ENCODE measurements around the gene PLEKHA3.
"Not testable (repeated sequence)": the region's sequence is repeated elsewhere in the genome, so short reads cannot be mapped to it uniquely, and the experiment has no call there.

Gene PLEKHA3

GRCh38 chr2:178480227-178481181 lies at the start of gene PLEKHA3:
TSS of gene PLEKHA3 (plus strand) at chr2:178480457. CDS start at chr2:178480870, 413 bp downstream.
- H3K4me3 ChIP-seq (ENCODE audit: low read depth, low read length), result peak within 1 kb of the TSS; percentile 74

- no peak overlapping the region for H3K4me3 ChIP-seq (ENCODE audit: low read depth, low read length)
Observed at GRCh38 chr2:178436662-178437061, 43.6 kb upstream of the PLEKHA3 start.

- H3K4me3 ChIP-seq (ENCODE audit: low read depth, low read length), result no peak overlapping the region
Observed at GRCh38 chr2:178441426-178441825, 38.8 kb upstream of the PLEKHA3 start.

- no peak overlapping the region for H3K4me3 ChIP-seq (ENCODE audit: low read depth, low read length)
Observed at GRCh38 chr2:178448968-178449661, 31.1 kb upstream of the PLEKHA3 start.

- H3K4me3 ChIP-seq (ENCODE audit: low read depth, low read length), result peak overlapping the region; percentile 90
Observed at GRCh38 chr2:178449700-178450523, 30.3 kb upstream of the PLEKHA3 start.

GRCh38 chr2:178450524-178450773 lies 29.8 kb upstream of the PLEKHA3 start:
- peak overlapping the region; percentile 90 for H3K4me3 ChIP-seq (ENCODE audit: low read depth, low read length)

GRCh38 chr2:178450774-178451525 lies 29.3 kb upstream of the PLEKHA3 start, which contains the start of the genes PJVK and PRKRA:
TSS of gene PJVK (plus strand) at chr2:178451378. CDS start at chr2:178453410, 2,032 bp downstream.
TSS of gene PRKRA (minus strand) at chr2:178451175. CDS start at chr2:178451030, 145 bp downstream.
- peak within 1 kb of the TSS; percentile 90 for H3K4me3 ChIP-seq (ENCODE audit: low read depth, low read length)

GRCh38 chr2:178452334-178452733 lies 27.9 kb upstream of the PLEKHA3 start:
- H3K4me3 ChIP-seq (ENCODE audit: low read depth, low read length), result no peak overlapping the region

GRCh38 chr2:178452870-178453269 lies 27.4 kb upstream of the PLEKHA3 start:
- H3K4me3 ChIP-seq (ENCODE audit: low read depth, low read length), result no peak overlapping the region

GRCh38 chr2:178455947-178456346 lies 24.3 kb upstream of the PLEKHA3 start:
- no peak overlapping the region for H3K4me3 ChIP-seq (ENCODE audit: low read depth, low read length)

GRCh38 chr2:178457390-178457886 lies 22.8 kb upstream of the PLEKHA3 start:
- no peak overlapping the region for H3K4me3 ChIP-seq (ENCODE audit: low read depth, low read length)

- H3K4me3 ChIP-seq (ENCODE audit: low read depth, low read length), result no peak overlapping the region
Observed at GRCh38 chr2:178469219-178469849, 10.9 kb upstream of the PLEKHA3 start.

GRCh38 chr2:178471313-178471712 lies 8.9 kb upstream of the PLEKHA3 start:
- H3K4me3 ChIP-seq (ENCODE audit: low read depth, low read length), result not testable (repeated sequence)

GRCh38 chr2:178473373-178473772 lies 6.9 kb upstream of the PLEKHA3 start:
- H3K4me3 ChIP-seq (ENCODE audit: low read depth, low read length), result no peak overlapping the region

- no peak overlapping the region for H3K4me3 ChIP-seq (ENCODE audit: low read depth, low read length)
Observed at GRCh38 chr2:178473931-178474330, 6.3 kb upstream of the PLEKHA3 start.

GRCh38 chr2:178474560-178474959 lies 5.7 kb upstream of the PLEKHA3 start:
- H3K4me3 ChIP-seq (ENCODE audit: low read depth, low read length), result no peak overlapping the region

- H3K4me3 ChIP-seq (ENCODE audit: low read depth, low read length), result no peak overlapping the region
Observed at GRCh38 chr2:178476477-178476876, 3.8 kb upstream of the PLEKHA3 start.

GRCh38 chr2:178477443-178478129 lies 2.7 kb upstream of the PLEKHA3 start:
- peak overlapping the region; percentile 83 for H3K4me3 ChIP-seq (ENCODE audit: low read depth, low read length)

GRCh38 chr2:178478130-178478438 lies 2.2 kb upstream of the PLEKHA3 start:
- peak overlapping the region; percentile 83 for H3K4me3 ChIP-seq (ENCODE audit: low read depth, low read length)
